ENCODE data around the gene SEPTIN2.
A peak's percentile ranks its signal among the peaks of the same experiment; 100 is the strongest.
"Not testable (repeated sequence)": the region's sequence is repeated elsewhere in the genome, so short reads cannot be mapped to it uniquely, and the experiment has no call there.

SEPTIN2 gene

DNA sequence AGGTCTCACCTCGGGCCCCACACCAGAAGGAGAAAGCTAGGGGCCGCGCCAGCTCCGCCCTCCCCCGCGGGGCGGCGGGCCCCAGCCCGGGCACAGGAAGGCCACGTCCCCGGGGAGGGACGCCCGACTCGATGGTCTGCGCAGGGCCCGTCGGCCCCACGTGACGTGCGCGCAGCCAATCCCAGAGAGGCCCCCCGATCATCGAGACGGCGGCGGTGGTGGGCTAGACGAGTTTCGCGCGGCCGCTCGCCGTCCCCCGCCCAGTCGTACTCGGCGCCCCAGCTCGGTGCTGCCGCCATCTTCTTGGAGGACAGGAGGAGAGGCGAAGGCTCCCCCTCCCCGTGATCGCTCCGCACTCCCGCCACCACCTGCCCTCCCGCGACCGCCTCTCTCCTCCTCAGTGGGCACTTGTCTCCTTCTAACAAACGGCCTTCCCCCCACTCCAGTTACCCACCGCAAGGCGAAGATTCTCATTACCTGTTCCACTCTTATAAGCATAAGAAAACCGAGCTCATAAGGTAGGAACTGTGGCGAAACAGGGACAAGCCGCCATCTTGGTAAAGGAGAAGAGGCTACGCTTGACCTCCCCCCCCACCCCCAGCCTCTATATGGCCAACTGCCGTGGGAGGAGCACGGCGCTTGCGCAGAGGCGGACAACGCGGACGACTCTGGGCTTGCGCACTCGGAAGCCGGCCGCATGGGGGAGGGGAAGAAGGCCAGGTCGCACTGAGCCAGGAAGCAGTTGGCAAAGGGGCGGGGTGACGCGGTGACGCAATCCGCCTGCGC is 439 bp upstream of the SEPTIN2 start, which contains the start of gene HDLBP:
Gene HDLBP, minus strand, starts transcription at position 580 of the 786 bp plus-strand sequence. CDS start 48,803 bp downstream, outside the sequence.
- DNase-seq = peak; percentile 99

DNA sequence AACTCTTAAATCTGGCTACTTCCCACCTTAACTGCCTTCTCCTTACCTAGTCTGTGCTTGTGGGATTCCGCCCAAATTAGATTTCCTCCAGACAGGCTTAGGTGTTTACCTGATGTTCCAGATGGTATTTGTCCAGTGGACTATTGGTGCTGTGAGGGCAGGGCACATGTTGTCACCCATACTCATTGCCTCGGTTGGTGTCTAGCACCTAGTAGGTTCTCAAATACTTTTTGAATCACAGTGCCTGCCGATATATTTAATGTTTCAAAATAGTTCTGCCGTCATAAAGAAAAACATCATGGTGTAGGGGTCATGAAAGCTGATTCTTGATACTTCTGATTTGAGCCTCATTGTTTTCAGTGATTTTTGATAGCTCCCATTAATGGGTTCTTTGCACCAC is 1.1 kb downstream of the SEPTIN2 start:
- no peak for DNase-seq

DNA sequence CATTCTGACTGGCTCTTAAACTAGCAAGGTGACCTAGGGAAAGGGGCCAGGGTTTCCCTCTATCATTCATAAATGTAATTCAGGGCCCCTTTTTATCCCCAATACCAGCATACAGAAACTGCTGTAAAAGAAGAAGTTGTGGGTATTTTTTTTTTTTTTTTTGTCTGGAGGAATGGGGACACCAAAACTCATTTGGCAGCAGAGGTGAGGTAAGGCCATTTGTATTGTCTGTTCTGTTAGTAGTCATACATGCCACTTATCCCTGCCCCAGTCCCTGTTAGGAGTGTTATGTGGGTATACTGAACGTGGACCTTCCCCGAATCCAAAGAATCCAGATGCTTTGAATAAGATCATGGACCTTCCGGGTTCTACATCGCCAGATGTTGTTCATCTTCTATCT is 1.7 kb downstream of the SEPTIN2 start:
- no peak for DNase-seq

DNA sequence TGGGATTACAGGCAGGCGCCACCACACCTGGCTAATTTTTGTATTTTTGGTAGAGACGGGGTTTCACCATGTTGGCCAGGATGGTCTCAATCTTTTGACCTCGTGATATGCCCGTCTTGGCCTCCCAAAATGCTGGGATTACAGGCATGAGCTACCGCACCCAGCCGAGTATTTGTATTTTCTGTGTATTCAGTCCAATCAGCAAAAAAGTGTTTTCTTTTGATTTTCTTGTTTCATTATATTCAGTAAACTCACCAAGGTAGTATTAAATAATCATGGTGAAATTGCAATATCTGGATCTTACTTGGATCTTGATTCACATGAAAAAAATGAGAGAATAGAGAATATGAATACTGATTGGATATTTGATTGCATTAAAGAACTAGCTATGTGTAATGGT is 3.1 kb downstream of the SEPTIN2 start:
- not testable (repeated sequence) for DNase-seq

DNA sequence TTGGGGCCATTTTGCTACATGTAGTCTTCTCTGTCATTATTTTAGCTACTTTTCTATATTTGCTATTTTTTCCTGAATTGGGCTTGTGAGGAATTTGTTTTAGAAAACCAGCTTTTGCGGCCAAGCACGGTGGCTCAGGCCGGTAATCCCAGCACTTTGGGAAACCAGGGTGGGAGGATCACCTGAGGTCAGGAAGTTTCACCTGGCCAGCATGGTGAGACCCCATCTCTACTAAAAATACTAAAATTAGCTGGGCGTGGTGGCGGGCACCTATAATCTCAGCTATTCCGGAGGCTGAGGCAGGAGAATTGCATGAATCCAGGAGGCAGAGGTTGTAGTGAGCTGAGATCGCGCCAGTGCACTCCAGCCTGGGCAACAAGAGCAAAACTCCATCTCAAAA is 4.7 kb downstream of the SEPTIN2 start:
- no peak for DNase-seq

DNA sequence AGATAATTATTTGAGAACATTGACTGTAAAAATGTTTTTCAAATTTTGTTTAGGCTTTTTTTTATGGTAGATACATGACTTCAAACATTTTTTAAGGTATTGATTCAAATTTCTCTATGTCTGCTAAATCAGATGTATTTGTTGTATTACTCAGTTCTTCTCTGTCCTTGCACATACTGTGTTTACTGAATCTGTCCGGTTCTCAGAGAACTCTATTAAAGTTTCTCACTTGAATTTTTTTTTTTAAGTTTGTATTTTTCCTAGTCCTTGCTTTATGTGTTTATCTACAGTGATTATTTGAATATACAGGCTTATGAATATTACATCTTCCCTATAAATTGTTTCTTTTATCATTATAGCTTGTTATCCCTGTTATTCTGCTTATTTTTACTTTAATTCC is 5.3 kb downstream of the SEPTIN2 start:
- no peak for DNase-seq

DNA sequence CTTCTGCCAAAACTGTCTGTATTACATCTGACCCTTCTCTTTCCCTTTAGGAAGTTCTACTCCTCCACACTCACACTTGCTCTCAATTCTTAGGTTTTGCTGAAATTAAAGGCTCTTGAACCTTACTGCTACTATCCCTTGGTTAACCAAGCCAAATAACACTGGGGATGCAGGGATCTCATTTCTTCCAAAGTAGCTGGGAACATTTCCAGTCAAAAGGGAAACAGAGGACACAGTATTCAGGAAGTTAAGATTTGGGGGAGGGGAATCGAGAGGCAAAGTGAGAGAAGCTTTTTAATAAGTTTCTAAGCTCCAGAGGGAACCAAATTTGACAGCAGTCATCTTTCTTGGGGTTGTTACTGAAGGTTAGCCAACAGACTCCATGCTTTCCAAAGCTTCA is 6.2 kb downstream of the SEPTIN2 start:
- no peak for DNase-seq

DNA sequence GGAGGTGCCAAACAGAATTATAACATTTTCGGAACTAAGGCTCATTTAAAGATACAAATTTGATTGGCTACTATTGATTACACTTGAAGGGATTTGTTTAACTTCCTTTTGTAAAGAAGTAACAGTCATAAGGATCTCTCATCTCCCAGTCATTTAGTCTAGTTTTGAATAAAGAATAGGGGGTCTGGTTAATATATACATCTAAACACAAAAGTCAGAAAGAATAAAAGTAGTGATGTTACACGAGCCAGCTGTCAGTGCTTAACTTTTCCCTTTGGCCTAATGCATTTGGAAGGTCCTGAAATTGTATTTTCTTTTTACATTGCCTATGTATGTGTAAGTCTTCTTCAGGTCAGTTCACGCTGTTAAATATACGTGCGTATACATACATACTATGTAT is 8.1 kb downstream of the SEPTIN2 start:
- no peak for DNase-seq

DNA sequence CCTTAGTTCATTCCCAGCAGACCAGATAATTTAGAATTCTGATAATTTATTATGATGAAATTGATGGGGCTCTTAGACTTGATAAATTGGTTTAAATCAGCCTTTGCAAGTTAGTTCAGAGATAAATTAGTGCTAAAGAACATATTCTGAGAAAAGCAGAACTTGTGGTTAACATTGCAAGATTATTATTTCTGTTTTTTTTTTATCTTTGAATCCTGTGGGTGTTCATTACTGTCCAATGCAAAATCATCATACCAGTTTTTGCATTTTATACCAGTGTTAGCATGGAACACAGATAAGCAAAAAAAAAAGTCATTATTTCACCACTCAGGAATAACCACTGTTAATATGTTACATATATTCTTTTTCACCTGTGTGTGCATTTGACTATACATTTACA is 9.1 kb downstream of the SEPTIN2 start:
- no peak for DNase-seq

DNA sequence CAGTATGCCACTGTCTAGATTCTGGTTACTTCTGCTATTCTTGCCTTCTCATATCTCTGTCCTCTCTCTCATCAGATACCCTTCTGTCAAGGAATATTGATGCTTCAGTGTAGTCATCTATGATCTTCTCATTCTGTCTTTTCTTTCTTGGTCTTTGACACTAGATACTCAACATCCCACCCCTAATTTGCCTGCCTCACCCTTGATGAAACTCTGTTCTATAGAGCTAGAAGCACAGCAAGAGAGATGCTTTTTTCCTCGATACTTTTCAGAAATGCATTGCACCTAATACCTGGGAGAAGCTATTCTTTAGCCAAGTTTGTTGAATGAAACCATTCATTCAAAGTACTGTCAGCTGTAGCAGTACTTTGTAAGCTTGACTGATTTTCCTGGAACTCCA is 9.5 kb downstream of the SEPTIN2 start:
- no peak for DNase-seq

DNA sequence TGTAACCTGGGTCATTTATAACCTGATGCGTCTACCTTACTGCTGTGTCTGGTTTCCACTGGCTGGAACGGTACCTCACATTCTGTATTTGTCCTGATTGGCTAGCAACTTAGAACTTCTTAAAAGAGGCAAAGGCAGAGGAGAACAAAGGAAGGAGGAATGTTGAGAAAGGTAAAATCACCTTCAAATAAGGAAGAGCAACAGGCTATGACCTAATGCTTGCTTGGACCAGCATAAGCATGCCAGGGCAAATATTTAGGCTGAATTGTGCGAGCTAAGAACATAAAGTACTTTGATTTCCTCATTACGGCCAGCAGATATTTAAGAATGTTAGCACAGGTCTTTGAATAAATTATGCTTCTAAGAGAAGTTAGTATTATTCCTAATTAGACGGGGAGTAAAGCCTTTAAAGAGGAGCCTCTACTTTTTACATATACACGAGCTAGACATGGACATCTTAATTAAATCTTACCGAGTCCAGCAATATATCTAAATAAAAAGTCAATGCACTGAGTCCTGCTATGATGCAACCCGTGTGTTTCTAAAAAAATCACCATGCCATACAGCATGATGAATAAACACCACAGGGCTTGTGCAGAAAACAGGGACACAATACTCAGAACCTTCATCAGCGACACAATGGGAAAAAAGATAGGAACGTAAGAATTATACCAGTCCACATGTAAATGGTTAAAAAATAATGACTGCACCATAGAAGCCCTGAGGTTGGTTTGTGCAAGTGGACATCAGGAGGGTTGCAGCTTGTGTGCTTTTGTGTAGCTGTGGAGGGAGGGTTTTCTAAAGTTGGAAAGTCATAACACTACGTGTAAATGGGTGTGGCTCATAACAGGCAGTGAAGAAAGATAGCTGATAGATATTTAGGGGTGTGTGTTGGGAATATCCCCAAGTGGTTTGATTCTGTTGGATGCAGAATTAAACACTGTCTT is 14.2 kb downstream of the SEPTIN2 start:
- DNase-seq = no peak

DNA sequence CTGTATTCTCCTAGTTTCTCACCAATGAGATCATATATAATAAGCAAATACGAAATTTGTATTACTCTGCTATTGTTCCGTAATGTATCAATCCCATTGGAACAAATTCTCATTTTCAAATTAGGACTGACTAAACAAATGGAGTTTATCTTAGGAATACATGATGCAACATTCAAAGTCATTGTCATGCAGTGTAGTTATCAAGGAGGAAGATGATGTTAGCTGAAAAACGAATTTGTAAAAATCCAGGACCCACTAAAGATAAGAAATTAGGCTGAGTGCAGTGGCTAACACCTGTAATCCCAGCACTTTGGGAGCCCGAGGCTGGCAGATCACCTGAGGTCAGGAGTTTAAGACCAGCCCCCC is 14.9 kb downstream of the SEPTIN2 start:
- DNase-seq = no peak

DNA sequence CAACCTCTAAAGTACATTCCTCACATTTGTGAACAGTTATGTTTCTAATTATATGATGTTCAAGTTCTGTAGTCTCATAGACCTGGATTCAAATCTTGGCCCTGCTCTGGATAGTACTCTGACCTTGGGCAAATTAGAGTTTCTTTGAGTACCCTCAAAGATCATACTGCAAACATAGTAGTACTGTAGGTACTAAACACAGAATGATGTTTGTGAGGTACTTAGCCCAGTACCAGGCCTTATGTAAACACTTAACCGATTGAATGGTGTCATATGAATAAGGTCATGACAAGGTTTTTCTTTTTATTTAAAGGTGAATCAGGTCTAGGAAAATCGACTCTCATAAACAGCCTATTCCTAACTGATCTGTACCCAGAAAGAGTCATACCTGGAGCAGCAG is 19.1 kb downstream of the SEPTIN2 start:
- no peak for DNase-seq

DNA sequence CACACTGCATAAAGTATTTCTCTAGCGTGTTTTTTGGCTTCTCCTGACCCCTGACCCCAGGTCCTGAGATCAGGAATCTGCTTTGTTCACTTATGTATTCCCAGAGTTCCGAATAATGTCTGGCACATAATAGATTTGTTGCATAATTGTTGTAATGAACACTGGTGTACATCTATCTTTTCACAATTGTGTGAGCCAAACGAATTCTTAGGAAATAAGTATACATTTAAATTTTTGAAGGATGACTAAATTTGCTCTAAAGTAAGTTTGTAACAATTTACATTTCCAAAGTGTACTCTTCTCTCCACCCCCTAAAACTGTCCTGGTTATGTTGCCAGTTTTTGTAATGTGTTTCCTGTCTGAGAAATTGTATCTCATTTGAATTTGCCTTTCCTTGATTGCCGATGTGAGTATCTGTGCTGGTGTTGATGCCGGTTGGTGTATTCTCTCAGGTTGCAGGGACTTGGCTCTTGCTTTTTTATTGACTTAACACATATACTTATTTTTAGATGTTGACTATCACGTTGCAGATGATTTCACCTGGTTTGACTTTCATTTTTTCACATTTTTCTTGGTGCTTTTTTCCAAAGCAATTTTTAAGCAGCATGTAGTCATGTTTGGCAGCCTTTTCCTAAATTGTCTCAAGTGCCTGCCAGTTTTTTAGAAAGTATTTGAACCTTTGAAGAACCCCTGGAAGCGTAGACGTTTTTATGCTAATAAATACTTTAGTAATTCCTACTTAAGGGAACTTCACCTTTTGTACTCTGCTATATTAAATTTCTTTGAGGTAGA is 24.3 kb downstream of the SEPTIN2 start:
- DNase-seq = no peak

DNA sequence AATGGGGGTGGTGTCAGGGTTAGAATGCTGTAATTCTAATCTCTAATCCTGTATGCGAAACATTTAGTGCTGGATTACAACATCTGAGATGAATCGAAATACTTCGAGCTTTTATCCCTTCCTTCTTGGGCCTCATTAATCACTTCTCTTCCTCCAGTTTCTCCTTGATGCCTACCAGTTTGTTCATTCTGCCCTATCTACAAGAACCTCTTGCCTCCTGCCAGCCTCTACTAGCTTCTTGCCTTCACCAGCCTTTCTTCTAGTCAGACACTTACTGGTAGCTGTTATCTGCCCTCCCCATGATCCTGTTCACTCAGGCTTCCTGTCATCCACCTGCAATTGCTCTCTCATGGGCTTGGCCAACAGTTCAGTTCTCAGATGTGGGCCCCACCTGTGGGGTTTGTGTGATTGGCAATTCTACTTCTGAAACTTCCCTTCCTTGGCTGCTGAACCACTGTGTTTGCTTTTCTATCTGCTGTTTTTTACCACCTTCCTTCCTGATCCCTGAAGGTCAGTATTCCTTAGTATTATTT is 25.0 kb downstream of the SEPTIN2 start:
- DNase-seq = no peak

DNA sequence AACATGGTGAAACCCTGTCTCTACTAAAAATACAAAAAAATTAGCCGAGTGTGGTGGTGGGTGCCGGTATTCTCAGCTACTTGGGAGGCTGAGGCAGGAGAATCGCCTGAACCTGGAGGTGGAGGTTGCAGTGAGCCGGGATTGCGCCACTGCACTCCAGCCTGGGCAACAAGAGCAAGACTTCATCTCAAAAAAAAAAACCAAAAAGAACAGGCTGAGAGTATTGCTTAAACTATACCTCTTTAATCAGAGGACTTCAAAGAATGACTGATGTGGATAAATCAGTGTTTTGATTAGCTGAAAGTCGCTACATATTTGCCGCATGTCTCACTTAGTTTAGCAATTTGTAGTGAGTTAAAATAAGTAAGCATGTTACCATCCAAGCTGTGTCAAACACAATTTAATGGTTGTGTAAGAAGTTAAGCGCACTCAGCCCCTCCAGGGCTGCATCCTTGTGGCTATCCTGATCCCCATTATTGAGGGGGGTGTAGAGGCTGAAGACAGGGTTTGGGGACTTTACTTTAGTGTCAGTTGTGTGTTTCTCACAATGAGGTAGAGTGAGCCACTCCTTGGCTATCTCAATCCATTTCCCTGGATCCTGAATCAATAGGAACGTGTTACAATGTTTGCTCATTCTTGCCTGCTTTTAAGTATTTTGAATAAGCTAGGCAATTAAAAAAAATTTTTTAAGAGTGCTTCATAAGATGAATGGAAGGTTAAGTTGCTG is 29.4 kb downstream of the SEPTIN2 start:
- no peak for DNase-seq

DNA sequence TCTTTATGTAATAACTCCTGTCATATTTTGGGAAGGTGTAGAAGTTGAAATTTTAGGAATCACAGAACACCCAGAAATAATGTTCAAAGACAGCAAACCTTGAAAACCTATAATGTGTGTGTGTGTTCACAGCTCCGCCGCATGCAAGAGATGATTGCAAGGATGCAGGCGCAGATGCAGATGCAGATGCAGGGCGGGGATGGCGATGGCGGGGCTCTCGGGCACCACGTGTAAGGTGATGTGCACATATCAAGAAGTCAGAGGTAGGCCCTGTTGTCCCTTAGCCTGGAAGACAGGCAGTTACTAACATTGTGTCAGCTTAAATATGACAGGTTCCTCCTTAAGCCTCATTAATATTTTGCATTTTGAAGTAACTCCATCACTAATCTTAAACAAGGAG is 34.2 kb downstream of the SEPTIN2 start:
- DNase-seq = no peak

DNA sequence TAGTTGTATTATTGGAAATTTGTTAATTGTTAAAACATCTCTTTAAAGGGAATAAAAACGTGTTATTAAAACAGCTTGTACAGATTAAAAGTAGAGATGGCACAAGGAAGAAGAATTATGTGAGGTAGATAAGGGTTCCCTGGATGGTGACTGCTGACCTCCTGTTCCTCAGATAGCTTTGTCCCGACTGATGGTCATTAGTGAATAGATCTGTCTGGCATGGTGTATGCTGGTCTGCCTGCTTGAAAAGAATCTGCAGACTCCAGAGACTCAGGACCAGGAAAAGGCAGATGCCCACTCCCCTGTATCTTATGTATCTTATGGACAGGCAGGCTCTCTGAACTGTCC is 34.8 kb downstream of the SEPTIN2 start:
- DNase-seq = no peak

DNA sequence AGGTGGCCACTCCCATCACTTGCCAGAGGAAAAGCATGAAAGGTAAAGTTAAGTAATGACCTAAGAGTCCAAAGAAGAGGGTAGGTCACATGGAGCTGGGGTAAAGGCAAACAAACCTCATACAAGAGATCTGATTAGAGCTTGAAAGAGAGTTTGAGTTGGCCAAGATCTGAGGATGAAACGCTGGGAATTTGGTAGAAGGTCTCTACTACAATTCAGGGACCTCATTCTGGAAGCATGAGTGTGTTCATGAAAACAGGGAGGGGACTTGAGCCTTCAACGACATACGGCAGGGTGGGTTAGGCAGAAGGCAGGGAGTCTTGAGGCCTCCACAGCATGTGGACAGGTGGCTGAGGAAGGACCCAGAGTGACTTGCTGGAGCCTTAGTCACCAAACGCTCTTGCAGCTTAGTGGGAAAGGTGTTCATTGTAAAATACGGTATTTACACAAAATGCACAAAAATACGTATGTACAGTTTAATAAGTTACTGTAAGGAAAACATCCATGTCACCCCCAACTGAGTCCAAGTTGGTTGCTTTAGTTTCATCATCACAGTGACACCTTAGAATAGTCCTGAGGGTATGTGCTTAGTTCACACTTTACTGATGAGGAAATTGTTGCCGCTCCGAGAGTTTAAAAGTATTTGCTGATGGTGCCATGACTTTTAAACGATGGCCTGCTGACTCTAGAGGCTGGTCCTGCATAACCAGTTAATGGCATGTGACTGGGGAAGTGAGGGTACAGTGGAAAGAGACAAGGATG is 35.3 kb downstream of the SEPTIN2 start:
- DNase-seq = no peak

DNA sequence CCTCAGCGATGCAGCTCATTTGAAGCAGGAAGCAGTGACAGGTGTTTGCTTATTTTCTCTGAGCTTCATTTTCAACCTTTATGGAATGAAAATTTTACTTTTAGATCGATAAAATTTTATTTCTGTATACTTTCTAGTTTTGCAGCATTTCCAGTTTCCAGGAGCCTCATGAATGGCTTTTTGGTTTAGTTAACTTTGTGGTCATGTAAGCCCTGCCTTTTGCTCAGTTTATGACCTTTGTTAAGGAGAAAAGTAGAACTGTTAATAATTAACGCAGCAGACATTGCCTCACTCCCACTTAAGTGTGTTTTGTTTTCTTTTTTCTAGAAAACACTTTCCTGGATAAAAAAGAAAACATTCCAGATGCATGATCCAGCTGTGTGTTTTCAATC is 35.9 kb downstream of the SEPTIN2 start:
- no peak for DNase-seq

DNA sequence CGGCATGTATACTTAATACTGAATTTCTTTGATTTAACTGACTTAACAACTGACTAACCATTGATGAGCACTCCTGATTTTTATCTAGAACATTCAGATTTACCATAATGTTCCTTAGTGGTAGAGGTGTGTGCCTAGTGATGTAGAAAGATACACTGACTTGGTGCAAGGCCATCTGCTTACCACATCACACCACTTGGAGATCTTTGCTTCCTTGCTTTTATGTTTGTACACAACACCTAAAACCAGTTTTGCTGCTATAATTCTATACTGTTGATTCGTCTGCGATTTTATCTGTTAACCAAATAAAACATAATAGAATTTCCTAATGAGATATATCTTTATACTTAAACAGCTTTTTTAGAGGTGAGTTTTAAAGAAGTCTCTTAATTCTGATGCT is 36.5 kb downstream of the SEPTIN2 start:
- no peak for DNase-seq
